Erythroblast (primary cell): ENCODE measurements around the gene SDC1.

Experiments used
- GATA1 ChIP-seq: IDR thresholded peaks from 2 replicates; pipeline ENCODE4 v1.6.1; 2011; ENCODE audit warnings: low read depth, mild to moderate bottlenecking, control low read depth, low read length, moderate library complexity
- POLR2A ChIP-seq: IDR thresholded peaks from 2 replicates; pipeline ENCODE4 v1.6.1; 2011; ENCODE audit warnings: mild to moderate bottlenecking, low read length

DNA sequence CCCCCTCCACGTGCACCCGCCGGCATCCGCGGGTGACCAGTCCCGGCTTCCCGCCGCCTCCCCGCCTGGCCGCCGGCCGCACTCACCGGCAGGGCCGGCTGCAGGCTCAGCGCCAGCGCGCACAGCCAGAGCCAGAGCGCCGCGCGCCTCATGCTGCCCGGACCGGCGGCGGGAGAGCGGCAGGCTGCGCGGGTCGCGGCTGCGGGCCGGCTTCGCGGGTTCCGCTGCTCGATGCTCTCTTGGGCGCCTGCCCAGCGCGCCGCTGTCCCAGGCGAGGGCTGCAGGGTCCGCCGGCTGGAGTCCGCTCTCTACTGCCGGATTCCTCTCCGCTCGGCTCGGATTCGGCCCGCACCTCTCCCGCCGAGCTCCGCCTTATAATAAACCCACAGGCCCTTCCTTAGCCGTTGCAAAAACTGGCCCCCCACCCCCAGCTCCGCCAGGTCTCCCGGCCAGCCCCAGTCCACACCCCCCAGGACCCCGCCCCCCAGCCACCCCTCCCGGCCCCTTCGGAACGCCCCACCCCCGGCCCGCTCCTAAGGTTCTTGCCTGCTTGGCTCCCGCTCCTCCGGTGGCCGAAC, at the start of gene SDC1:
- TF ChIP-seq POLR2A (no peak), GATA1 (no peak)
